IPS DF 4.7 (cell line): ENCODE data around the gene TPP2.

ENCODE experiments used
- DNase-seq: peaks from one replicate; pipeline ENCODE4 v3.0.0-alpha.2; 2013; ENCODE audit warnings: low spot score; ENCODE audit errors: extremely low read depth

The TPP2 gene

GRCh38 chr13:102724923-102725322 lies 128.1 kb downstream of the TPP2 start:
- DNase-seq: no peak

- DNase-seq: no peak
Observed at GRCh38 chr13:102726430-102726829, 129.6 kb downstream of the TPP2 start.
